GM12878 (cell line): ENCODE measurements around the gene NAA15. TPM values are rescaled to one million over a fixed set of nuclear protein-coding genes. Genes with fewer than 3 reads are reported as not detected.

Source experiments
- ATAC-seq: fragments of 200-7000 bp; cut with Tn5 transposase; 3 replicates; pipeline ENCODE4 v1.9.1; 2020; ENCODE audit warnings: mild to moderate bottlenecking, moderate library complexity
- BruUV-seq: library from RNA; stranded (reverse); fragments of 400-500 nt; replicated peaks from 2 replicates; lab custom pipeline; 2021; lab: Mats Ljungman, UMichigan
- CTCF ChIA-PET: fragments of 300-600 bp; sonication (Branson Sonifier 250); formaldehyde crosslinking; extraction: SDS; loops from one replicate; lab custom pipeline; 2021; ENCODE audit warnings: inconsistent platforms; lab: Yijun Ruan, JAX
- POLR2A ChIA-PET: fragments of 350-600 bp; formaldehyde crosslinking; extraction: SDS; loops from one replicate; lab custom pipeline; 2021; ENCODE audit warnings: inconsistent platforms; lab: Charles Lee
- RAD21 ChIA-PET: fragments of 300-600 bp; sonication (Branson Sonifier 250); formaldehyde crosslinking; loops from one replicate; lab custom pipeline; 2023; ENCODE audit warnings: antibody characterized with exemption; ENCODE audit not compliant: unreplicated experiment; lab: Charles Lee
- SMC1A ChIA-PET: fragments of 300-600 bp; sonication (Branson Sonifier 250); formaldehyde crosslinking; loops from one replicate; lab custom pipeline; 2023; ENCODE audit not compliant: unreplicated experiment, uncharacterized antibody; lab: Charles Lee
- DNase-seq: peaks from one replicate; pipeline ENCODE4 v3.0.0-alpha.2; 2011; ENCODE audit warnings: low read depth, low spot score
- FAIRE-seq: peaks from 3 replicates; lab custom pipeline; 2011; peaks lifted over from hg19 to GRCh38; lab: Jason Lieb, UNC
- H2AFZ ChIP-seq: 2 replicates; pipeline ENCODE4 v1.6.0; 2011; ENCODE audit warnings: low read depth, low read length, control low read depth; ENCODE audit not compliant: control insufficient read depth
- H3K27ac ChIP-seq: 2 replicates; pipeline ENCODE4 v1.5.1; 2011; ENCODE audit warnings: control low read depth; ENCODE audit not compliant: control insufficient read depth, insufficient read depth
- H3K27me3 ChIP-seq, 2 experiments: replicated peaks in 1 of 2; 2 replicates each; pipeline versions ENCODE4 v1.6.0 to v1.6.1; 2011; ENCODE audit warnings: low read length in 1 of 2; ENCODE audit not compliant: control insufficient read depth in 2 of 2, insufficient read depth in 2 of 2
- H3K36me3 ChIP-seq, 2 experiments: 2 replicates each; pipeline ENCODE4 v1.5.1; 2011; ENCODE audit warnings: low read length in 1 of 2; ENCODE audit not compliant: control insufficient read depth in 2 of 2, insufficient read depth in 2 of 2
- H3K4me1 ChIP-seq: 2 replicates; pipeline ENCODE4 v1.6.1; 2011; ENCODE audit warnings: mild to moderate bottlenecking, low read length, moderate library complexity, mixed read lengths; ENCODE audit not compliant: control insufficient read depth, insufficient read depth
- H3K4me2 ChIP-seq: 2 replicates; pipeline ENCODE4 v1.6.0; 2011; ENCODE audit warnings: control low read depth; ENCODE audit not compliant: control insufficient read depth, insufficient read depth
- H3K4me3 ChIP-seq: fragments of 200-600 bp; sonication (generic); 2 replicates; pipeline ENCODE4 v1.5.1; 2016
- H3K79me2 ChIP-seq: 2 replicates; pipeline ENCODE4 v1.6.0; 2011; ENCODE audit warnings: low read length; ENCODE audit not compliant: control insufficient read depth, insufficient read depth
- H3K9ac ChIP-seq: 2 replicates; pipeline ENCODE4 v1.8.0; 2011; ENCODE audit warnings: low read length, control low read depth, mixed read lengths; ENCODE audit not compliant: control insufficient read depth, insufficient read depth
- H3K9me3 ChIP-seq: replicated peaks from 3 replicates; pipeline ENCODE4 v1.5.1; 2011; ENCODE audit warnings: mild to moderate bottlenecking, low read length; ENCODE audit not compliant: control insufficient read depth, insufficient read depth
- H4K20me1 ChIP-seq: 2 replicates; pipeline ENCODE4 v1.6.0; 2011; ENCODE audit not compliant: control insufficient read depth, insufficient read depth
- BCLAF1 ChIP-seq: fragments of 450-650 bp; IDR thresholded peaks from 2 replicates; pipeline ENCODE4 v1.6.1; 2017; ENCODE audit warnings: antibody characterized with exemption, mild to moderate bottlenecking, moderate library complexity
- CBX5 ChIP-seq: sonication (generic); IDR thresholded peaks from 2 replicates; pipeline ENCODE4 v1.6.1; 2016; ENCODE audit warnings: low read depth, moderate library complexity, mild to moderate bottlenecking, inconsistent platforms
- E2F4 ChIP-seq: IDR thresholded peaks from 2 replicates; pipeline ENCODE4 v1.6.1; 2012; ENCODE audit warnings: low read depth, low read length, improper control_type of control experiment
- MEF2B ChIP-seq: fragments of 450-650 bp; IDR thresholded peaks from 2 replicates; pipeline ENCODE4 v1.6.1; 2018; ENCODE audit warnings: mild to moderate bottlenecking, moderate library complexity; ENCODE audit not compliant: partially characterized antibody, poor library complexity, severe bottlenecking
- NFIC ChIP-seq: IDR thresholded peaks from 2 replicates; pipeline ENCODE4 v1.6.1; 2012; ENCODE audit warnings: low read depth, mild to moderate bottlenecking, inconsistent platforms, low read length, moderate library complexity
- NKRF ChIP-seq: fragments of 450-650 bp; conservative IDR thresholded peaks from 2 replicates; pipeline ENCODE4 v1.6.1; 2017; ENCODE audit warnings: mild to moderate bottlenecking, moderate library complexity
- POU2F2 ChIP-seq: IDR thresholded peaks from 3 replicates; pipeline ENCODE4 v1.6.1; 2011; ENCODE audit warnings: low read depth, mild to moderate bottlenecking, low read length, borderline replicate concordance
- SMAD5 ChIP-seq: IDR thresholded peaks from 2 replicates; pipeline ENCODE4 v1.6.1; 2016; ENCODE audit warnings: antibody characterized with exemption, low read depth
- SPI1 ChIP-seq: IDR thresholded peaks from 2 replicates; pipeline ENCODE4 v1.6.1; 2011; ENCODE audit warnings: low read depth, mild to moderate bottlenecking, low read length, moderate library complexity, borderline replicate concordance; ENCODE audit not compliant: insufficient read depth
- SREBF2 ChIP-seq: IDR thresholded peaks from 2 replicates; pipeline ENCODE4 v1.6.1; 2012; ENCODE audit warnings: mild to moderate bottlenecking, low read length
- ZSCAN29 ChIP-seq: fragments of 450-650 bp; IDR thresholded peaks from 2 replicates; pipeline ENCODE4 v1.6.1; 2017; ENCODE audit warnings: mild to moderate bottlenecking, moderate library complexity
- WGBS: methylation state at CpG from one replicate; pipeline ENCODE4 v1.1.6; 2016; ENCODE audit warnings: low lambda C conversion rate; ENCODE audit not compliant: insufficient replicate concordance, insufficient coverage; ENCODE audit errors: missing lambda C conversion rate; 5-methylcytosine and 5-hydroxymethylcytosine counted together
- in situ Hi-C: fragments of 300-500 bp; cut with MboI; formaldehyde crosslinking; loops from 9 replicates; pipeline ENCODE4 v1.14.3; 2018; ENCODE audit warnings: mixed read lengths
- intact Hi-C: fragments of 100-400 bp; cut with micrococcal nuclease; formaldehyde crosslinking; loops from one replicate; pipeline ENCODE4 v1.14.2; 2022; ENCODE audit not compliant: unreplicated experiment
- polyA plus RNA-seq, 11 experiments: library from polyadenylated mRNA; depleted of rRNA in 4 of 11; unstranded in 6 of 11; stranded (reverse) in 5 of 11; fragments of >200 nt; fragmentation: Nextera tagmentation in 4 of 11; fragmentation: Illumina TruSeq in 1 of 11; extraction: Ambion mirVana in 4 of 11; extraction: Trizol in 1 of 11; gene quantifications; 1 replicate in 1 of 11; 2 replicates in 10 of 11; pipeline versions ENCODE4 v1.2.1 to v1.2.3, GENCODE V29; 2011 to 2016; ENCODE audit warnings: inconsistent platforms in 2 of 11, missing spikeins in 2 of 11, low read depth in 1 of 11
- total RNA-seq, 4 experiments: library from RNA; depleted of rRNA in 3 of 4; stranded (reverse); fragments of >200 nt in 3 of 4; fragmentation: Illumina TruSeq in 1 of 4; extraction: Trizol in 1 of 4; gene quantifications; 2 replicates each; pipeline versions ENCODE4 v1.2.1 to v1.2.3, GENCODE V29; 2013 to 2021

NAA15 gene
- total and polyA plus RNA-seq, 10 of the 15 experiments (the other 5 are each of a cell fraction or from before 2014, with no cell fraction given) = 24.3 to 93.1 (median 51.9) TPM

- Histone ChIP-seq H3K4me2 (no peak overlapping the region), H3K9me3 (no peaks in the 10 kb centered on the region; the same call in 2 of the 3 replicates), H3K4me3 (no peak overlapping the region), H3K27ac (no peak overlapping the region), H3K4me1 (no peaks in the 10 kb centered on the region), H3K36me3 (no peaks in the 10 kb centered on the region), H3K9ac (no peak overlapping the region), H3K27me3 (peaks cover 0 to 6% of the 10 kb centered on the region in 2 experiments; a peak in 3 of 4 replicates), H2AFZ (no peak overlapping the region), H4K20me1 (no peaks in the 10 kb centered on the region), H3K79me2 (no peaks in the 10 kb centered on the region)
- SMC1A ChIA-PET = no interaction called here
- ATAC-seq (no peak), DNase-seq (no peak), FAIRE-seq (no peak)
- in situ Hi-C loops = no loop called here
- no TSS peak for BruUV-seq
- CTCF ChIA-PET = no interaction called here
- WGBS = 5% methylated on average over 1 of the region's 1 CpG
- intact Hi-C loops = no loop called here
- RAD21 ChIA-PET = interaction anchor here (0.7 kb wide), 1 partner anchor 271 kb away, joined by 3 read pairs; no protein-coding TSS in a partner anchor
- POLR2A ChIA-PET = no interaction called here
- no peak for TF ChIP-seq SREBF2
- TF ChIP-seq ZSCAN29 = no peak
Observed at GRCh38 chr4:139273835-139274234, 27.5 kb upstream of the NAA15 start.

- no peak overlapping the region for H3K27ac ChIP-seq
- H3K4me1 ChIP-seq = no peaks in the 10 kb centered on the region
- no peaks in the 10 kb centered on the region for H3K36me3 ChIP-seq
- FAIRE-seq = no peak
- no peaks in the 10 kb centered on the region for H4K20me1 ChIP-seq
- SMC1A ChIA-PET = interaction anchor here (0.6 to 1.5 kb wide), 3 partner anchors 10 to 22 kb away, joined by 3 to 5 read pairs (median 4); no protein-coding TSS in a partner anchor
- H3K9ac ChIP-seq = no peak overlapping the region
- POLR2A ChIA-PET = interaction anchor here (0.6 kb wide), 1 partner anchor 288 kb away, joined by 3 read pairs; no protein-coding TSS in a partner anchor
- intact Hi-C loops = no loop called here
- ATAC-seq = no peak
- in situ Hi-C loops = no loop called here
- RAD21 ChIA-PET = no interaction called here
- H3K4me3 ChIP-seq = no peak overlapping the region
- CTCF ChIA-PET = interaction anchor here (1.0 to 1.4 kb wide), 3 partner anchors 13 to 38 kb away, joined by 3 to 4 read pairs (median 4); no protein-coding TSS in a partner anchor
- peaks cover 6 to 11% of the 10 kb centered on the region in 2 experiments for H3K27me3 ChIP-seq
- no peak overlapping the region for H2AFZ ChIP-seq
- no peak for DNase-seq
- WGBS = 39% methylated on average over 1 of the region's 1 CpG
- H3K4me2 ChIP-seq = no peak overlapping the region
- H3K9me3 ChIP-seq = no peaks in the 10 kb centered on the region; the same call in 2 of the 3 replicates
- no TSS peak for BruUV-seq
- no peaks in the 10 kb centered on the region for H3K79me2 ChIP-seq
- TF ChIP-seq CBX5 (no peak), BCLAF1 (no peak), NKRF (no peak), POU2F2 (no peak), NFIC (no peak), SMAD5 (no peak), E2F4 (no peak), SPI1 (no peak), MEF2B (no peak)
Observed at GRCh38 chr4:139274790-139275189, 26.5 kb upstream of the NAA15 start.
